WTC11 (cell line): Measurements from ENCODE around the gene PPP1R11. TPM values are rescaled to one million over a fixed set of nuclear protein-coding genes. Genes with fewer than 3 reads are reported as not detected.

Experiments
- ATAC-seq: fragments of 200-7000 bp; cut with Tn5 transposase; 2 replicates; pipeline ENCODE4 v1.10.0; 2021; ENCODE audit warnings: mild to moderate bottlenecking, moderate library complexity
- CTCF ChIA-PET: fragments of 300-600 bp; sonication (Branson Sonifier 250); formaldehyde crosslinking; loops from one replicate; lab custom pipeline; 2021; ENCODE audit warnings: antibody characterized with exemption; lab: Charles Lee
- POLR2A ChIA-PET: fragments of 350-600 bp; sonication (Branson Sonifier 250); formaldehyde crosslinking; loops from one replicate; lab custom pipeline; 2021; ENCODE audit warnings: antibody characterized with exemption; lab: Charles Lee
- DNase-seq: peaks from one replicate; pipeline ENCODE4 v3.0.0; 2021; ENCODE audit warnings: low spot score
- H3K27ac Mint-ChIP-seq: 2 replicates; pipeline ENCODE4 v1.8.0; 2021; ENCODE audit warnings: mixed read lengths
- H3K27me3 Mint-ChIP-seq: 2 replicates; pipeline ENCODE4 v1.8.0; 2021; ENCODE audit warnings: low read depth, mild to moderate bottlenecking, moderate library complexity, mixed read lengths
- H3K36me3 Mint-ChIP-seq: 2 replicates; pipeline ENCODE4 v1.8.0; 2021; ENCODE audit warnings: mixed read lengths
- H3K4me1 Mint-ChIP-seq: 2 replicates; pipeline ENCODE4 v1.8.0; 2022; ENCODE audit warnings: mixed read lengths
- H3K4me3 Mint-ChIP-seq: 2 replicates; pipeline ENCODE4 v1.8.0; 2021; ENCODE audit warnings: mild to moderate bottlenecking, moderate library complexity, mixed read lengths
- H3K9me3 Mint-ChIP-seq: 2 replicates; pipeline ENCODE4 v1.8.0; 2021; ENCODE audit warnings: mixed read lengths
- ATF2 ChIP-seq: sonication (generic); formaldehyde crosslinking; IDR thresholded peaks from 2 replicates; pipeline ENCODE4 v1.8.1; 2022; ENCODE audit warnings: low read depth, missing genetic modification reagents, borderline replicate concordance
- CTCF ChIP-seq: fragments of 200-600 bp; IDR thresholded peaks from 2 replicates; pipeline ENCODE4 v1.8.0; 2022; ENCODE audit warnings: antibody characterized with exemption
- EMX1 ChIP-seq: fragments of 250-450 bp; sonication (Bioruptor Pico); IDR thresholded peaks from 2 replicates; pipeline ENCODE4 v1.8.0; 2021; ENCODE audit warnings: mild to moderate bottlenecking
- ETV6 ChIP-seq: sonication (generic); formaldehyde crosslinking; IDR thresholded peaks from 2 replicates; pipeline ENCODE4 v1.8.1; 2022; ENCODE audit warnings: mild to moderate bottlenecking, missing genetic modification reagents
- FOXJ3 ChIP-seq: sonication (generic); formaldehyde crosslinking; IDR thresholded peaks from 2 replicates; pipeline ENCODE4 v1.9.0; 2021; ENCODE audit warnings: missing genetic modification reagents, mild to moderate bottlenecking, borderline replicate concordance
- HMGXB4 ChIP-seq: sonication (generic); formaldehyde crosslinking; IDR thresholded peaks from 2 replicates; pipeline ENCODE4 v1.8.1; 2023; ENCODE audit warnings: mild to moderate bottlenecking, moderate library complexity, missing genetic modification reagents
- NR1H2 ChIP-seq: sonication (generic); formaldehyde crosslinking; IDR thresholded peaks from 2 replicates; pipeline ENCODE4 v1.9.0; 2021; ENCODE audit warnings: mild to moderate bottlenecking, moderate library complexity, missing genetic modification reagents
- NR3C1 ChIP-seq: sonication (generic); formaldehyde crosslinking; conservative IDR thresholded peaks from 2 replicates; pipeline ENCODE4 v1.8.1; 2023; ENCODE audit warnings: low read depth, mild to moderate bottlenecking, missing genetic modification reagents
- STAT6 ChIP-seq: sonication (generic); formaldehyde crosslinking; conservative IDR thresholded peaks from 2 replicates; pipeline ENCODE4 v1.8.1; 2023; ENCODE audit warnings: mild to moderate bottlenecking, low read depth, missing genetic modification reagents, moderate library complexity
- TCF7 ChIP-seq: sonication (generic); formaldehyde crosslinking; IDR thresholded peaks from 2 replicates; pipeline ENCODE4 v1.8.0; 2022; ENCODE audit warnings: mild to moderate bottlenecking, low read depth, missing genetic modification reagents, moderate library complexity
- ZBTB21 ChIP-seq: sonication (generic); formaldehyde crosslinking; IDR thresholded peaks from 2 replicates; pipeline ENCODE4 v1.8.1; 2023; ENCODE audit warnings: mild to moderate bottlenecking, missing genetic modification reagents, borderline replicate concordance
- ZNF532 ChIP-seq: fragments of 250-450 bp; sonication (Bioruptor Pico); IDR thresholded peaks from 2 replicates; pipeline ENCODE4 v1.9.0; 2021; ENCODE audit warnings: mild to moderate bottlenecking, borderline replicate concordance
- ZNF671 ChIP-seq: fragments of 250-450 bp; sonication (Bioruptor Pico); IDR thresholded peaks from 2 replicates; pipeline ENCODE4 v1.8.0; 2021; ENCODE audit warnings: mild to moderate bottlenecking
- total RNA-seq: library from RNA; stranded (reverse); gene quantifications from 3 replicates; pipeline ENCODE4 v1.2.3, GENCODE V29; 2021
- TF ChIP-seq, protein P1 (sequence below): fragments of 250-450 bp; sonication (Bioruptor Pico); IDR thresholded peaks from 2 replicates; pipeline ENCODE4 v2.1.2; 2022; ENCODE audit warnings: mild to moderate bottlenecking, moderate library complexity

PPP1R11 gene
- total RNA-seq, 1 experiment from 2014 or later: 25.0 TPM

GRCh38 chr6:30063315-30063714, 3.7 kb upstream of the PPP1R11 start (continued):
- TF ChIP-seq ZNF532 (CRISPR knock-in tag): no peak
- TF ChIP-seq, all 79 proteins: peak for 1

DNA sequence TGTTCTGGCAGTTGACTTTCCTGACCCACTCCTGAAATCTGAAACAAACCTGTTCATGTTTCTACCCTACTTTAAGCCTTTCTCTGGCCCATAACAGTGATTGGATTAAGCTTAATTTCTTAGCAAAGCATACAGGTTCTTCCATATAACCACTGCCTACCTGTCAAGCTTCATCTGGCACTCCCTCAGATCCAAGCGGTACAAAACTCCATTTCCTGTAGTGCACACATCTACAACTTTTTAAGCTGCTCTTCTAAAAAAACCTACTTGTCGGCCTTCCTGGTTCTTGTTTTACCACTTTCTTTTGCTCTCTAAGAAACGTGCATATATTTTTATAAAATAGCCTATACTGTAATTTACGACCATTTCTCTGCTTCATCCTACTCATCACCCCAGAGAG, 916 bp upstream of the PPP1R11 start:
- CTCF ChIA-PET: interaction anchor here (0.7 to 1.6 kb wide), 4 partner anchors 10 to 153 kb away, joined by 3 to 7 read pairs (median 3); partner anchors contain the start of gene RNF39
- ATAC-seq (no peak), DNase-seq (no peak)
- no peak for TF ChIP-seq ATF2 (CRISPR knock-in tag)
- TF ChIP-seq, protein P1, sequence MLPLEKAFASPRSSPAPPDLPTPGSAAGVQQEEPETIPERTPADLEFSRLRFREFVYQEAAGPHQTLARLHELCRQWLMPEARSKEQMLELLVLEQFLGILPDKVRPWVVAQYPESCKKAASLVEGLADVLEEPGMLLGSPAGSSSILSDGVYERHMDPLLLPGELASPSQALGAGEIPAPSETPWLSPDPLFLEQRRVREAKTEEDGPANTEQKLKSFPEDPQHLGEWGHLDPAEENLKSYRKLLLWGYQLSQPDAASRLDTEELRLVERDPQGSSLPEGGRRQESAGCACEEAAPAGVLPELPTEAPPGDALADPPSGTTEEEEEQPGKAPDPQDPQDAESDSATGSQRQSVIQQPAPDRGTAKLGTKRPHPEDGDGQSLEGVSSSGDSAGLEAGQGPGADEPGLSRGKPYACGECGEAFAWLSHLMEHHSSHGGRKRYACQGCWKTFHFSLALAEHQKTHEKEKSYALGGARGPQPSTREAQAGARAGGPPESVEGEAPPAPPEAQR (CRISPR knock-in tag): no peak
- TF ChIP-seq FOXJ3: no peak
- TF ChIP-seq NR3C1 (CRISPR knock-in tag): no peak
- TF ChIP-seq EMX1: no peak
- 0 out of 2 replicates have a peak, but pooled peaks have one; percentile 13 for TF ChIP-seq HMGXB4 (CRISPR knock-in tag)
- H3K4me3 Mint-ChIP-seq: peak overlapping the region; percentile 86
- POLR2A ChIA-PET: interaction anchor here (1.1 to 1.2 kb wide), 2 partner anchors 8 to 433 kb away, joined by 3 to 5 read pairs; partner anchors contain the start of gene GABBR1
- H3K27ac Mint-ChIP-seq: peak overlapping the region; percentile 94
- H3K36me3 Mint-ChIP-seq: peaks cover 6% of the 10 kb centered on the region; the same call in 1 of the 2 replicates
- H3K27me3 Mint-ChIP-seq: peaks cover 16% of the 10 kb centered on the region
- peaks cover 31% of the 10 kb centered on the region for H3K4me1 Mint-ChIP-seq
- H3K9me3 Mint-ChIP-seq: no peaks in the 10 kb centered on the region

DNA sequence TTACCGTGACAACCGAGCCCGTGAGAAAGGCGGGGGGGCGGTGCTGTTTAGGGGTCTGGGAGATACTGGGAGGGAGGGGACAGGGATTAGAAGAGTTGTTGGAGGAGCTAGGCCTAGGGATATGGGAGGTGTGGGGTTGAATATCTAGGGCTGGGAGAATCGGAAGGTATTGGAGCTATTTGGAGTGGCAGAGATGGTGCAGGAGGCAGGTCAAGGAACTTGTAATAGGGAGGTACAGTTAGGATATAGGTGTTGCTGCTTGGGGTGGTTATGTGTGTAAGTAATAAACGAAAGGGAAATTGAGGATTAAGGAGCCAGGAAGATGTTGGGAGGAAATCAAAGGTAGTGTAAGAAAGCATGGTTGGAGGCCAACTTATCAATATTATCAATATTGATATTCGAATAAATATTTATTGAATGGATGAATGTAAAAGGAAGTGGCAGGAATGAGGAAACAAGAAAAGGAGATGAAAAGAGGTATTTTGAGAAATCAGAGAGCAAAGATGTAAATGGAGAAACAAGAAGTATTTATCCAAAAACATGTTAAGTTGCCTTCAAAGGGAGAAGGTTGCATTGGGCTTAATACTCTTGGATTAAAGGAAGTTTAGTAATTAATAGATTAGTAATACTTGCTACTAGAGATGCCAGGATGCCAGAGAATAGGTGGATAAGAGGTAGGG, 602 bp downstream of the PPP1R11 start:
- Mint-ChIP-seq H3K4me3 (peak overlapping the region; percentile 86), H3K4me1 (peaks cover 29% of the 10 kb centered on the region), H3K9me3 (no peaks in the 10 kb centered on the region), H3K27me3 (peaks cover 30% of the 10 kb centered on the region), H3K36me3 (peaks cover 6% of the 10 kb centered on the region; the same call in 1 of the 2 replicates), H3K27ac (peak overlapping the region; percentile 94)
- DNase-seq (peak; percentile 89), ATAC-seq (peak; percentile 75)
- POLR2A ChIA-PET: no interaction called here
- CTCF ChIA-PET: interaction anchor here (0.6 to 1.3 kb wide), 3 partner anchors 34 to 37 kb away, joined by 3 to 5 read pairs (median 3); no protein-coding TSS in a partner anchor
- TF ChIP-seq ETV6: no peak
- no peak for TF ChIP-seq ZBTB21
- TF ChIP-seq NR1H2: no peak
- TF ChIP-seq CTCF: no peak
- TF ChIP-seq ZNF671 (CRISPR knock-in tag): no peak
- TF ChIP-seq TCF7 (CRISPR knock-in tag): no peak
- no peak for TF ChIP-seq STAT6 (CRISPR knock-in tag)
- TF ChIP-seq, all 79 proteins: peak for 0
